ENCODE results near the gene TPM1.

TPM1 gene

GRCh38 chr15:63016234-63016633, 26.3 kb upstream of the TPM1 start:
- DNase-seq (ENCODE audit: low read depth, low spot score), result no peak

GRCh38 chr15:63018639-63019038, 23.9 kb upstream of the TPM1 start:
- DNase-seq (ENCODE audit: low read depth, low spot score), result no peak

GRCh38 chr15:63019511-63020109, 22.9 kb upstream of the TPM1 start:
- no peak for DNase-seq (ENCODE audit: low read depth, low spot score)

- DNase-seq (ENCODE audit: low read depth, low spot score), result no peak
These were observed 22.4 kb upstream of the TPM1 start for GRCh38 chr15:63020128-63020527.

- DNase-seq (ENCODE audit: low read depth, low spot score), result no peak
These were observed 21.7 kb upstream of the TPM1 start for GRCh38 chr15:63020759-63021430.

- no peak for DNase-seq (ENCODE audit: low read depth, low spot score)
These were observed 20.4 kb upstream of the TPM1 start for GRCh38 chr15:63022181-63022580.

GRCh38 chr15:63022663-63023062, 19.9 kb upstream of the TPM1 start:
- no peak for DNase-seq (ENCODE audit: low read depth, low spot score)

GRCh38 chr15:63023351-63023945, 19.1 kb upstream of the TPM1 start:
- no peak for DNase-seq (ENCODE audit: low read depth, low spot score)

- DNase-seq (ENCODE audit: low read depth, low spot score), result no peak
These were observed 17.1 kb upstream of the TPM1 start for GRCh38 chr15:63025460-63025859.

- DNase-seq (ENCODE audit: low read depth, low spot score), result no peak
These were observed 14.9 kb upstream of the TPM1 start for GRCh38 chr15:63027646-63028045.

- DNase-seq (ENCODE audit: low read depth, low spot score), result no peak
These were observed 14.0 kb upstream of the TPM1 start for GRCh38 chr15:63028442-63029110.

- no peak for DNase-seq (ENCODE audit: low read depth, low spot score)
These were observed 12.9 kb upstream of the TPM1 start for GRCh38 chr15:63029676-63030075.

- DNase-seq (ENCODE audit: low read depth, low spot score), result no peak
These were observed 12.4 kb upstream of the TPM1 start for GRCh38 chr15:63030101-63030551.

GRCh38 chr15:63034578-63034977, 8.0 kb upstream of the TPM1 start:
- DNase-seq (ENCODE audit: low read depth, low spot score), result no peak

- no peak for DNase-seq (ENCODE audit: low read depth, low spot score)
These were observed 7.3 kb upstream of the TPM1 start for GRCh38 chr15:63035253-63035652.

- no peak for DNase-seq (ENCODE audit: low read depth, low spot score)
These were observed 6.6 kb upstream of the TPM1 start for GRCh38 chr15:63035977-63036376.

- DNase-seq (ENCODE audit: low read depth, low spot score), result no peak
These were observed 4.4 kb upstream of the TPM1 start for GRCh38 chr15:63037976-63038720.

GRCh38 chr15:63038926-63039673, 3.4 kb upstream of the TPM1 start:
- DNase-seq (ENCODE audit: low read depth, low spot score), result no peak

GRCh38 chr15:63039811-63040210, 2.7 kb upstream of the TPM1 start:
- DNase-seq (ENCODE audit: low read depth, low spot score), result no peak

GRCh38 chr15:63040509-63040908, 2.0 kb upstream of the TPM1 start:
- no peak for DNase-seq (ENCODE audit: low read depth, low spot score)

GRCh38 chr15:63040954-63041353, 1.6 kb upstream of the TPM1 start:
- no peak for DNase-seq (ENCODE audit: low read depth, low spot score)

All from brain pericyte (primary cell).